Esophagus (tissue), 2 donors: ENCODE measurements around the gene MACROD2. TPM values are rescaled to one million over a fixed set of nuclear protein-coding genes. Genes with fewer than 3 reads are reported as not detected.

Experiments
- H3K27ac ChIP-seq, 2 donors: one replicate each; pipeline ENCODE4 v1.5.1; 2013; ENCODE audit warnings: low read depth in 2 of 2, mild to moderate bottlenecking in 2 of 2, inconsistent platforms in 1 of 2, low read length in 1 of 2, moderate library complexity in 1 of 2
- H3K27me3 ChIP-seq, 2 donors: one replicate each; pipeline ENCODE4 v1.6.1; 2013; ENCODE audit warnings: low read length in 2 of 2, control low read depth in 1 of 2, mild to moderate bottlenecking in 1 of 2; ENCODE audit not compliant: insufficient read depth in 2 of 2, control insufficient read depth in 1 of 2
- H3K36me3 ChIP-seq, 2 donors: one replicate each; pipeline ENCODE4 v1.6.1; 2013; ENCODE audit warnings: low read length in 1 of 2; ENCODE audit not compliant: control insufficient read depth in 2 of 2, insufficient read depth in 2 of 2
- H3K4me1 ChIP-seq, 2 donors: one replicate each; pipeline ENCODE4 v1.6.1; 2013; ENCODE audit warnings: low read length in 1 of 2; ENCODE audit not compliant: control insufficient read depth in 2 of 2, insufficient read depth in 2 of 2
- H3K4me3 ChIP-seq, 2 donors: one replicate each; pipeline ENCODE4 v1.5.1; 2013; ENCODE audit warnings: low read length in 2 of 2, mild to moderate bottlenecking in 2 of 2, low read depth in 1 of 2, moderate library complexity in 1 of 2
- H3K9me3 ChIP-seq, 2 donors: one replicate each; pipeline ENCODE4 v1.6.1; 2013; ENCODE audit warnings: mild to moderate bottlenecking in 2 of 2, low read depth in 1 of 2, low read length in 1 of 2, moderate library complexity in 1 of 2; ENCODE audit not compliant: control insufficient read depth in 2 of 2, insufficient read depth in 1 of 2
- WGBS, 2 donors: extraction: QIAGEN DNeasy Blood & Tissue Kit; methylation state at CpG; one replicate each; pipeline ENCODE4 v1.1.7; 2013; 5-methylcytosine and 5-hydroxymethylcytosine counted together
- polyA plus RNA-seq, 2 donors: library from polyadenylated mRNA; stranded (reverse); fragments of 200-250 nt; gene quantifications; one replicate each; pipeline ENCODE4 v1.2.3, GENCODE V29; 2013
- donor health status: healthy with polysubstance abuse.
- donor health status: Bipolar disorder and iron deficiency.

MACROD2 gene
- polyA plus RNA-seq, 2 donors: 0.64 to 1.9 TPM

DNA sequence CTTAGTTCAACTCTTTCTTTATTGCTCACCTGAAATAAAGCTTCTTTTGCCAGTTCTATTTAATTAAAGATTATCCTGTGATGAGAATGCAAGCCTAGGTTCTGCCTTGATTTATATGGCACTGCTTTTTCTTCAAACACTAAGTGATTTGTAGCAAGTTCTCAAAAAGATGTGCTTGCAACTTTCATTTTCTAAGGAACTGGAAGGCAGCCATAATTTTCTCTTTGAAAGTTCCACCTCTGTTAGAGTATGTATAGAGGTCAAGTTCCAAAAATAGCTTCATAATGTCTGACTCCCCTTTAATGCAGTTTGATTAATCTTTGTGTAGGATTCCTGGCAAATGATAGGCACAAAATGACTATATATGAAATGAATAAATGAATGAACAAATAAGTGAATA, 870.4 kb downstream of the MACROD2 start:
- no peaks in the 10 kb centered on the region for H3K4me1 ChIP-seq
- no peak overlapping the region for H3K27ac ChIP-seq
- H3K36me3 ChIP-seq: no peaks in the 10 kb centered on the region
- no peaks in the 10 kb centered on the region for H3K27me3 ChIP-seq
- no peak overlapping the region for H3K4me3 ChIP-seq
- H3K9me3 ChIP-seq: no peaks in the 10 kb centered on the region

DNA sequence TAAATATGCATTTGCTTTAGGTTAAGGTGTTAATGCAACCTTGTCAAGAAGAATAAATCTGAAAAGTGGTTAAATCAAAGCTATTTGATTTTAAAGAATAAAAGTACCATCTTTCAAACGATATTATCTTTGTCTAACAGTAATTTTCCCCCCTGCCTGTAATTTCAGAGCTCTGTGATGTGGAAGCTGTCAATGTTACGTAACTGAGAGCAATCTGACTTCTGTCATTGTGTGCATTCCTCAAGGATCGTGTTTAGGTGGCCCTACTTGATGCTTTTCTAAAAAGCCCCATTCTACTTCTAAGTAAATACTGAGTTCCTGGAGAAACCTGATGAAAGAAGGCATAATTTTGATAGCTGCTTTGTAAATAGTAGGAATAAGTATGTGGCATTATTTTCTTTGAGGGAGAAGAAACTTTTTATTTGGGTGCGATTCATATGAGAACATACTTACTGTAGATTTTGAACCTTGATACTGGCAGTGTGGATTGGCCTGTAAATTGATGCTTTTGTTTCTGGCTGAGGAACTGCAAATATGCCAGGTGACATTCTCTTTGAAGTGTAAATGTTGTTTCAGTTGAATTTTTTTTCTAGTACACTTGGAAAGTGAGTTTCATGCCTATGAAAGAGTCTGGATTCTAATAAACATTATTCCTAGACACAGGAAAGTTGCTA, 871.7 kb downstream of the MACROD2 start:
- Histone ChIP-seq H3K27me3 (no peaks in the 10 kb centered on the region), H3K4me1 (no peaks in the 10 kb centered on the region), H3K36me3 (no peaks in the 10 kb centered on the region), H3K9me3 (no peaks in the 10 kb centered on the region), H3K27ac (no peak overlapping the region), H3K4me3 (no peak overlapping the region)
- 65 to 67% methylated on average over 4 of the region's 4 CpGs for WGBS, 2 donors

DNA sequence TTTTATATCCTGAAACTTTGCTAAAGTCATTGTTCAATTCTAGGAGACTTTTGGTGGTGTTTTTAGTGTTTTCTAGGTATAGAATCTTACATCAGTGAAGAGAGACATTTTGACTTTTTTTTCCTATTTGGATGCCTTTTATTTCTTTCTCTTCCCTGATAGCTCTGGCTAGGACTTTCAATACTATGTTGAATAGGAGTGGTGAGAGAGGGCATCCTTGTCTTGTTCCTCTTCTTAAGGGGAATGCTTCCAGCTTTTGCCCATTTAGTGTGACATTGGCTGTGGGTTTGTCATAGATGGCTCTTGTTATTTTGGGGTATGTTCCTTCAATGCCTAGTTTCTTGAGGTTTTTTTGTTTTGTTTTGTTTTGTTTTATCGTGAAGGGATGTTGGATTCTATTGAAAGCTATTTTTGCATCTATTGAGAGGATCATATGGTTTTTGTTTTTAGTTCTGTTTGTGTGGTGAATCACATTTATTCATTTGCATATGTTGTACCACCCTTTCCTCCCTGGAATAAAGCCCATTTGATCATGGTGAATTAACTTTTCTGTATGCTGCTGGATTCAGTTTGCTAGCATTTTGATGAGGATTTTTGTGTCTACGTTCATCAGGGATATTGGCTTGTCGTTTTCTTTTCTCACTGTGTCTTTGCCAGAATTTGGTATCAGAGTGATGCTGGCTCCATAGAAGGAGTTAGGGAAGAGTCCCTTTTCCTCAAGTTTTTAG, 882.1 kb downstream of the MACROD2 start:
- H3K4me3 ChIP-seq: no peak overlapping the region
- no peak overlapping the region for H3K27ac ChIP-seq
- no peaks in the 10 kb centered on the region for H3K36me3 ChIP-seq
- H3K9me3 ChIP-seq: peaks cover 0 to 2% of the 10 kb centered on the region in 2 donors
- no peaks in the 10 kb centered on the region for H3K27me3 ChIP-seq
- no peaks in the 10 kb centered on the region for H3K4me1 ChIP-seq
- WGBS, 2 donors: 60 to 67% methylated on average over 3 of the region's 3 CpGs

DNA sequence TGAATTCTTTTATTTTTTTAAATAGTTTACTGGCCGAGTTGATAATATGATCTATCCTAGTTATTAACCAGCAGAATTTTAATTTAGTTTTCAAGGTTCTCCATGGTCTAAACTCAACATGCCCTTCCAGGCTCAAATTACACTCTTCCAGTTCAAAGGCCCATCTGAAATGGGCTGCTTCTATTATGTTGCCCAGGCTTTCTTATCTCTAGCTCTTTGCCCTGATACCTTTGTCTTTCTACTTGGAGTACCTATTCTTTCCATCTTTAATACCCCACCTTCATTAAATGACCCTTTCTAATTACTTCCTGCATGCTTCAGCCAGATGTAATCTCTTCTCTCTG, 883.3 kb downstream of the MACROD2 start:
- WGBS, 2 donors: 90 to 95% methylated on average over 1 of the region's 1 CpG
- H3K27ac ChIP-seq: no peak overlapping the region
- H3K36me3 ChIP-seq: no peaks in the 10 kb centered on the region
- H3K4me3 ChIP-seq: no peak overlapping the region
- H3K4me1 ChIP-seq: no peaks in the 10 kb centered on the region
- no peaks in the 10 kb centered on the region for H3K27me3 ChIP-seq
- H3K9me3 ChIP-seq: peaks cover 0 to 2% of the 10 kb centered on the region in 2 donors

DNA sequence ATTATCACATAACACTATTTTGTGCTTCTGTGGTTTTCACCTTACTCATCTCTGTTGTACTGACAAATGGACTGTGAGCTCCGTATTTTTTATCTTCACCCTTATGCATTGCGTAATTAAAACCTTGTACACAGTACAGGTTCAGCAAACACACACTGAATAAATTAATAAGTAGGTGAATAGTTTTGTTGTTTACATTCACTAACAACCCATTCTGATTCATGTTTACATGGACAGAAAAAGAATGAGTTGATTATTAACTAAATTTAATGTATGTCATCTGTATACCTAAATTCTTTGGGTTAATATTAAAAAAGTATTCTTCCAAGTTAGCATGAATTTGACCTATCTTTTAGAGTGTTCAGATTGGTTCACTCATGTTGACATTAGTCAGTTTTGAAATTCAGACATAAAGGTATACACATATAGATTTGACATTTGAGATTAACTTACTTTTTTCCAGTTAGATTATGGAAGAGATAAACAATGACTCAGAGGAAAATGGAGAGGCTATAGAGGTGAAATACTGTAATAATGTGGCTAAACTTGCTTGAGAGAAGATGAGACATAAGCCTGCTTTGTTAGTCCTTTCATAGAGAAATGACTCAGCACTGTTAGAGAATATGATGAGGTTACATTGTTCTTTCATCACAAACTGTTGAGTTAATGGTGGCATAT, 883.8 kb downstream of the MACROD2 start:
- H3K4me1 ChIP-seq: no peaks in the 10 kb centered on the region

DNA sequence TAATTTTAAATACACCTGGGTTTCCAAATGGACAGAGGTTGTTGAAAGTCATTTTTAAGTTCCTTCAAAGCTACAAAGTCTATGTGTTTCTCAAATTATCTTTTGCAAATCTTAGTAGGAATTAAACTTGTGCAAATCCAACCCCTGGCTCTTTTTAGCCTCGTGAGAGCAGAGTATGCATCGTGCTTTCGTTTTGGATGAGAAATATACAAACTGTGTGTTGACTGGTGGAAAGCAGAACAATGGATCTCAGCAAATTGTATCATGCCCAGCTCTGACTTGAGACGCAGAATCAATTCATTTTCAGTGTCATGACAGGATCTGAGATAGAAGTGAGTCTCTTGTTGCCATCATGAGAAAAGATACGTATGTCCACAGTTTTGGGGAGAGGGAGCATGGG, 884.5 kb downstream of the MACROD2 start:
- no peaks in the 10 kb centered on the region for H3K4me1 ChIP-seq
- H3K27me3 ChIP-seq: no peaks in the 10 kb centered on the region
- 83 to 84% methylated on average over 5 of the region's 5 CpGs for WGBS, 2 donors

More for the DNA sequence above, 883.8 kb downstream of the MACROD2 start:
- Histone ChIP-seq H3K27me3 (no peaks in the 10 kb centered on the region), H3K4me3 (no peak overlapping the region), H3K36me3 (no peaks in the 10 kb centered on the region), H3K27ac (no peak overlapping the region), H3K9me3 (peaks cover 0 to 2% of the 10 kb centered on the region in 2 donors)
- WGBS, 2 donors: 64 to 66% methylated on average over 2 of the region's 2 CpGs

DNA sequence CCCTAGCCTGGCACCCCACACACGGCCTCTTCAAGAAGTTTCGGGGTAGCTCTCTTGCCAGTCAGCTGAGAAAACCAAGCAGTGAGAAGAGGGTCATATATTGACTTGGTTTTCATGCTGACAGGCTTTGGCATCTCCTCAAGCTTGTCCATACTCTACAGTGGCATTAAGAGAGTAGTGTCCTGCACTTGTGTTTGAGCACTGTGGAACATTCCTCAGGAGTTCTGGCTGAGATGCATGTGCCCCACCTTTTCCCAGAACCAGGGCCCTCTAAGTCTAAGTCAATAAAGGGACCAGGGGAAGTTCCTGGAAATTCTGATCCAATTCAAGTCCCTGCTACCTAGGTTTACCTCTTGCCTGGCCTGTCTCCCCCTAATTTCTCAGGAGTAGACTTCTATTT, 886.2 kb downstream of the MACROD2 start:
- no peaks in the 10 kb centered on the region for H3K27me3 ChIP-seq
- no peak overlapping the region for H3K27ac ChIP-seq
- WGBS, 2 donors: 78 to 92% methylated on average over 2 of the region's 2 CpGs
- H3K4me1 ChIP-seq: no peaks in the 10 kb centered on the region
- no peaks in the 10 kb centered on the region for H3K36me3 ChIP-seq
- no peak overlapping the region for H3K4me3 ChIP-seq
- H3K9me3 ChIP-seq: peaks cover 0 to 2% of the 10 kb centered on the region in 2 donors

More for the DNA sequence above, 884.5 kb downstream of the MACROD2 start:
- H3K36me3 ChIP-seq: no peaks in the 10 kb centered on the region
- H3K9me3 ChIP-seq: peaks cover 0 to 2% of the 10 kb centered on the region in 2 donors
- H3K27ac ChIP-seq: no peak overlapping the region
- H3K4me3 ChIP-seq: no peak overlapping the region

DNA sequence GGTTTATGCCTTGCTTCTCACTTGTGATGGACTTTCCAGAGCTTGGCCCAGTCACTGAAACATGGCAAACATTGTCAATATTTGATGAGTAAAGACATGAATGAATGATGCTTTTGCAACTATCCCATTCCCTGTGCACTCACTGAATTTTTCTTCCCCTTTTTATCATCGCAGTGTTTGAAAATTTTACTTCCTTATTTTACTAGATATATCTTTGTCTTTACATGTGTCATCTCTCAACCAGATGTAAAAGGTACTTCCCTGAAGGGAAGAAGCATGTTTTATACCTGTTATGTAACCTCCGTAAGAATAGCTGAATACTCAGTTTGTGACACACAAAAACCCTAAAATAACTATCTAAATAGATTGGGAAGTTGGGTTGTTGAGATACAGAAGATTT, 886.8 kb downstream of the MACROD2 start:
- Histone ChIP-seq H3K27ac (no peak overlapping the region), H3K4me3 (no peak overlapping the region), H3K9me3 (peaks cover 0 to 2% of the 10 kb centered on the region in 2 donors), H3K36me3 (no peaks in the 10 kb centered on the region), H3K4me1 (no peaks in the 10 kb centered on the region), H3K27me3 (no peaks in the 10 kb centered on the region)
- 82 to 86% methylated on average over 2 of the region's 2 CpGs for WGBS, 2 donors

DNA sequence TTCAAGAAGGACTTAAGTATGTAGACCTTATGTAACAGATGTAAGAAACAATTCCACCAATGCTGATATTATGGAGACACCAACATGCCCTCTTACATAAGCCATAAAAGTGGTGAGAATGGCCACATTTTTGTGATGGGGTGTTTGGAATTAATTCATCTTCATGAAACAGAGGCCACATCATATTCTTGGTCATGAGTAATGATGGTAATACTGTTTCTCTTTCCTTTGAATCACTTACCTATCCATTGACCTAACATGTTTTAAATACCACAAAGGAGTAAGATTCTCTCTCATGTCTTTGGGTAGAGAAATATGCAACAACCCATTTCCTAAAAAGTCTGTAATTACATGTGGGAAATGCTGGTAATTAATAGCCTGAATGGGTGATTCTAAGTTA, 887.5 kb downstream of the MACROD2 start:
- H3K9me3 ChIP-seq: peaks cover 0 to 2% of the 10 kb centered on the region in 2 donors
- H3K27me3 ChIP-seq: no peaks in the 10 kb centered on the region
- no peak overlapping the region for H3K4me3 ChIP-seq
- no peaks in the 10 kb centered on the region for H3K4me1 ChIP-seq
- H3K27ac ChIP-seq: no peak overlapping the region
- H3K36me3 ChIP-seq: no peaks in the 10 kb centered on the region
